T-helper 17 cell (primary cell): ENCODE results near the gene FGF21. TPM values are rescaled to one million over a fixed set of nuclear protein-coding genes. Genes with fewer than 3 reads are reported as not detected.
"Not testable (repeated sequence)": the region's sequence is repeated elsewhere in the genome, so short reads cannot be mapped to it uniquely, and the experiment has no call there.

Experiments
- ATAC-seq: fragments of 150-1000 bp; cut with Tn5 transposase; 2 replicates; pipeline ENCODE4 v1.10.0; 2021; ENCODE audit warnings: mild to moderate bottlenecking, moderate library complexity
- DNase-seq, 3 donors: peaks; one replicate each; pipeline versions ENCODE4 v3.0.0 to v3.0.0-alpha.2; 2020 to 2021
- H3K9me3 ChIP-seq: one replicate; pipeline ENCODE4 v1.7.0; 2013; ENCODE audit warnings: low read length, mild to moderate bottlenecking; ENCODE audit not compliant: control insufficient read depth, poor library complexity, severe bottlenecking
- H3K27ac Mint-ChIP-seq: one replicate; pipeline ENCODE4 v1.8.0; 2022; ENCODE audit warnings: mild to moderate bottlenecking, moderate library complexity, mixed read lengths
- H3K27me3 Mint-ChIP-seq: one replicate; pipeline ENCODE4 v1.8.0; 2022; ENCODE audit warnings: mixed read lengths
- H3K36me3 Mint-ChIP-seq: one replicate; pipeline ENCODE4 v1.8.0; 2022; ENCODE audit warnings: low read depth, mixed read lengths
- H3K4me1 Mint-ChIP-seq: one replicate; pipeline ENCODE4 v1.8.0; 2022; ENCODE audit warnings: mild to moderate bottlenecking, mixed read lengths
- H3K4me3 Mint-ChIP-seq: one replicate; pipeline ENCODE4 v1.8.0; 2022; ENCODE audit warnings: mild to moderate bottlenecking, moderate library complexity, mixed read lengths
- total RNA-seq, 4 donors: library from RNA in 2 of 4; stranded (reverse) in 2 of 4; gene quantifications; one replicate each; pipeline ENCODE4 v1.2.3 and lab custom pipeline; 2022 to 2026

FGF21 gene
- total RNA-seq, 2 donors from 2014 or later, result not detected

GRCh38 chr19:48750771-48751504 lies 4.4 kb upstream of the FGF21 start:
- H3K9me3 ChIP-seq, result no peaks in the 10 kb centered on the region
- Mint-ChIP-seq H3K27me3 (peaks cover 12% of the 10 kb centered on the region), H3K4me1 (peaks cover 12% of the 10 kb centered on the region), H3K36me3 (no peaks in the 10 kb centered on the region), H3K27ac (peak overlapping the region; percentile 51), H3K4me3 (peak overlapping the region; percentile 79)
- DNase-seq (no peak), ATAC-seq (no peak)

GRCh38 chr19:48751845-48752495 lies 3.4 kb upstream of the FGF21 start:
- Mint-ChIP-seq H3K4me1 (peaks cover 10% of the 10 kb centered on the region), H3K27ac (peak overlapping the region; percentile 51), H3K4me3 (peak overlapping the region; percentile 87), H3K36me3 (no peaks in the 10 kb centered on the region), H3K27me3 (peaks cover 12% of the 10 kb centered on the region)
- DNase-seq, result no peak
- no peaks in the 10 kb centered on the region for H3K9me3 ChIP-seq
- ATAC-seq, result peak; percentile 29

GRCh38 chr19:48752496-48753365 lies 2.6 kb upstream of the FGF21 start, which contains the start of gene FUT1:
TSS of gene FUT1 (minus strand) at chr19:48752641. CDS start at chr19:48751281, 1,360 bp downstream.
- ATAC-seq, result peak; percentile 77

GRCh38 chr19:48755787-48756186 lies 463 bp downstream of the FGF21 start:
- Mint-ChIP-seq H3K27ac (no peak overlapping the region), H3K27me3 (peaks cover 18% of the 10 kb centered on the region), H3K36me3 (no peaks in the 10 kb centered on the region), H3K4me3 (no peak overlapping the region), H3K4me1 (peaks cover 14% of the 10 kb centered on the region)
- ATAC-seq (no peak), DNase-seq (no peak)
- H3K9me3 ChIP-seq, result no peaks in the 10 kb centered on the region

More at GRCh38 chr19:48752496-48753365, 2.6 kb upstream of the FGF21 start, which contains the start of gene FUT1:
- Mint-ChIP-seq H3K4me3 (peak within 1 kb of the TSS; percentile 87), H3K36me3 (no peaks in the 10 kb centered on the region), H3K27me3 (peaks cover 12% of the 10 kb centered on the region), H3K27ac (peak within 1 kb of the TSS; percentile 51), H3K4me1 (peaks cover 10% of the 10 kb centered on the region)
- peak in 2 of 3 donors; percentile 24 to 28 for DNase-seq
- no peaks in the 10 kb centered on the region for H3K9me3 ChIP-seq

- Mint-ChIP-seq H3K27me3 (peaks cover 21% of the 10 kb centered on the region), H3K4me3 (no peak overlapping the region), H3K27ac (no peak overlapping the region), H3K36me3 (no peaks in the 10 kb centered on the region), H3K4me1 (peaks cover 14% of the 10 kb centered on the region)
- no peaks in the 10 kb centered on the region for H3K9me3 ChIP-seq
- no peak for DNase-seq
- ATAC-seq, result no peak
Observed at GRCh38 chr19:48756212-48756611, 888 bp downstream of the FGF21 start.

GRCh38 chr19:48756686-48757085 lies 1.4 kb downstream of the FGF21 start:
- no peak for DNase-seq
- Mint-ChIP-seq H3K4me1 (peaks cover 14% of the 10 kb centered on the region), H3K27ac (no peak overlapping the region), H3K4me3 (no peak overlapping the region), H3K36me3 (no peaks in the 10 kb centered on the region), H3K27me3 (peaks cover 21% of the 10 kb centered on the region)
- no peaks in the 10 kb centered on the region for H3K9me3 ChIP-seq
- ATAC-seq, result no peak

- Mint-ChIP-seq H3K4me3 (no peak overlapping the region), H3K27ac (no peak overlapping the region), H3K36me3 (no peaks in the 10 kb centered on the region), H3K4me1 (peaks cover 12% of the 10 kb centered on the region), H3K27me3 (peaks cover 21% of the 10 kb centered on the region)
- DNase-seq (no peak), ATAC-seq (no peak)
- H3K9me3 ChIP-seq, result no peaks in the 10 kb centered on the region
Observed at GRCh38 chr19:48757089-48757675, 1.9 kb downstream of the FGF21 start.

- Mint-ChIP-seq H3K27me3 (peaks cover 25% of the 10 kb centered on the region), H3K4me3 (no peak overlapping the region)
Observed at GRCh38 chr19:48757741-48758144, 2.4 kb downstream of the FGF21 start.

GRCh38 chr19:48760504-48761205 lies 5.3 kb downstream of the FGF21 start:
- no peak for ATAC-seq

More at GRCh38 chr19:48757741-48758144, 2.4 kb downstream of the FGF21 start:
- Mint-ChIP-seq H3K4me1 (peaks cover 11% of the 10 kb centered on the region), H3K36me3 (no peaks in the 10 kb centered on the region), H3K27ac (no peak overlapping the region)
- no peak for ATAC-seq
- no peak for DNase-seq
- H3K9me3 ChIP-seq, result no peaks in the 10 kb centered on the region

GRCh38 chr19:48765816-48766215 lies 10.5 kb downstream of the FGF21 start:
- not testable (repeated sequence) for ATAC-seq, H3K9me3 ChIP-seq, H3K27ac Mint-ChIP-seq, H3K4me1 Mint-ChIP-seq, DNase-seq, H3K4me3 Mint-ChIP-seq, H3K36me3 Mint-ChIP-seq
- peaks cover 29% of the 10 kb centered on the region for H3K27me3 Mint-ChIP-seq

More at GRCh38 chr19:48760504-48761205, 5.3 kb downstream of the FGF21 start:
- peaks cover 4% of the 10 kb centered on the region for H3K4me1 Mint-ChIP-seq
- H3K27me3 Mint-ChIP-seq, result peaks cover 25% of the 10 kb centered on the region
- no peaks in the 10 kb centered on the region for H3K9me3 ChIP-seq
- DNase-seq, result no peak
- H3K4me3 Mint-ChIP-seq, result no peak overlapping the region
- H3K27ac Mint-ChIP-seq, result no peak overlapping the region
- no peaks in the 10 kb centered on the region for H3K36me3 Mint-ChIP-seq

GRCh38 chr19:48768171-48768753 lies 12.9 kb downstream of the FGF21 start:
- H3K36me3 Mint-ChIP-seq, H3K9me3 ChIP-seq, ATAC-seq, H3K27ac Mint-ChIP-seq, DNase-seq, H3K4me3 Mint-ChIP-seq, H3K4me1 Mint-ChIP-seq: not testable (repeated sequence)
- H3K27me3 Mint-ChIP-seq, result peaks cover 24% of the 10 kb centered on the region
